IMR-90 (cell line): ENCODE measurements around the gene DUT. TPM values are rescaled to one million over a fixed set of nuclear protein-coding genes. Genes with fewer than 3 reads are reported as not detected.

Experiments used
- ATAC-seq: fragments of 200-7000 bp; cut with Tn5 transposase; 2 replicates; pipeline ENCODE4 v1.9.1; 2020; ENCODE audit warnings: low read depth, mild to moderate bottlenecking, moderate library complexity
- BruUV-seq: library from RNA; stranded (reverse); fragments of 400-500 nt; replicated peaks from 2 replicates; lab custom pipeline; 2021; lab: Mats Ljungman, UMichigan
- CTCF ChIA-PET: fragments of 300-600 bp; formaldehyde crosslinking; extraction: SDS; loops from one replicate; lab custom pipeline; 2021; ENCODE audit warnings: antibody characterized with exemption; lab: Yijun Ruan, JAX
- POLR2A ChIA-PET: fragments of 300-600 bp; sonication (Branson Sonifier 250); formaldehyde crosslinking; loops from one replicate; lab custom pipeline; 2022; ENCODE audit warnings: antibody characterized with exemption; ENCODE audit not compliant: unreplicated experiment; lab: Charles Lee
- DNase-seq: peaks from one replicate; pipeline ENCODE4 v3.0.0; 2013
- H2AFZ ChIP-seq: replicated peaks from 2 replicates; pipeline ENCODE3; 2013; ENCODE audit warnings: low read length, mild to moderate bottlenecking; ENCODE audit not compliant: poor library complexity
- H2AK5ac ChIP-seq: 2 replicates; pipeline ENCODE4 v1.6.1; 2013; ENCODE audit warnings: low read depth, low read length, inconsistent platforms
- H2AK9ac ChIP-seq: replicated peaks from 2 replicates; pipeline ENCODE3; 2013; ENCODE audit warnings: mild to moderate bottlenecking, low read depth, low read length, moderate library complexity; ENCODE audit not compliant: poor library complexity
- H2BK120ac ChIP-seq: 2 replicates; pipeline ENCODE4 v1.6.1; 2013; ENCODE audit warnings: low read depth, low read length, inconsistent platforms
- H2BK15ac ChIP-seq: 3 replicates; pipeline ENCODE4 v1.6.1; 2013; ENCODE audit warnings: low read depth, low read length, inconsistent platforms
- H2BK20ac ChIP-seq: 2 replicates; pipeline ENCODE4 v1.6.1; 2013; ENCODE audit warnings: low read depth, mild to moderate bottlenecking, inconsistent platforms, low read length, moderate library complexity
- H2BK5ac ChIP-seq: 2 replicates; pipeline ENCODE4 v1.6.1; 2013; ENCODE audit warnings: mild to moderate bottlenecking, low read depth, low read length, inconsistent platforms; ENCODE audit not compliant: poor library complexity, severe bottlenecking
- H3K14ac ChIP-seq: replicated peaks from 2 replicates; pipeline ENCODE4 v1.6.1; 2013; ENCODE audit warnings: low read depth, low read length, inconsistent platforms
- H3K18ac ChIP-seq: 2 replicates; pipeline ENCODE4 v1.6.1; 2013; ENCODE audit warnings: low read depth, low read length, control low read depth
- H3K23ac ChIP-seq: 2 replicates; pipeline ENCODE4 v1.6.1; 2013; ENCODE audit warnings: low read depth, low read length, inconsistent platforms
- H3K27ac ChIP-seq: 2 replicates; pipeline ENCODE4 v1.5.1; 2013; ENCODE audit warnings: mild to moderate bottlenecking, control low read depth, low read length; ENCODE audit not compliant: insufficient read depth
- H3K27me3 ChIP-seq: 2 replicates; pipeline ENCODE4 v1.6.1; 2013; ENCODE audit warnings: low read length; ENCODE audit not compliant: control insufficient read depth, insufficient read depth
- H3K36me3 ChIP-seq: 2 replicates; pipeline ENCODE4 v1.6.1; 2013; ENCODE audit warnings: low read length, mixed read lengths; ENCODE audit not compliant: control insufficient read depth, insufficient read depth
- H3K4ac ChIP-seq: 2 replicates; pipeline ENCODE4 v1.6.1; 2013; ENCODE audit warnings: low read depth, low read length, inconsistent platforms
- H3K4me1 ChIP-seq: 2 replicates; pipeline ENCODE4 v1.6.1; 2013; ENCODE audit warnings: low read length, mixed read lengths; ENCODE audit not compliant: control insufficient read depth, insufficient read depth
- H3K4me2 ChIP-seq: 2 replicates; pipeline ENCODE4 v1.6.1; 2013; ENCODE audit warnings: low read depth, mild to moderate bottlenecking, control low read depth, low read length, moderate library complexity
- H3K4me3 ChIP-seq: 2 replicates; pipeline ENCODE4 v1.5.1; 2013; ENCODE audit warnings: low read depth, mild to moderate bottlenecking, control low read depth, low read length, moderate library complexity; ENCODE audit not compliant: insufficient read depth
- H3K56ac ChIP-seq: 2 replicates; pipeline ENCODE4 v1.6.1; 2013; ENCODE audit warnings: low read length, inconsistent platforms; ENCODE audit not compliant: insufficient read depth; ENCODE audit errors: extremely low read depth
- H3K79me1 ChIP-seq, 2 experiments: 2 replicates each; pipeline ENCODE4 v1.6.1; 2013; ENCODE audit warnings: low read length in 2 of 2, inconsistent platforms in 1 of 2, low read depth in 1 of 2
- H3K9ac ChIP-seq: 2 replicates; pipeline ENCODE4 v1.6.1; 2013; ENCODE audit warnings: low read depth, low read length, control low read depth
- H3K9me1 ChIP-seq: 2 replicates; pipeline ENCODE4 v1.6.1; 2013; ENCODE audit warnings: low read length, inconsistent platforms; ENCODE audit not compliant: insufficient read depth
- H3K9me3 ChIP-seq: 2 replicates; pipeline ENCODE4 v1.6.1; 2013; ENCODE audit warnings: low read length; ENCODE audit not compliant: control insufficient read depth, insufficient read depth
- H4K20me1 ChIP-seq: 2 replicates; pipeline ENCODE4 v1.6.1; 2013; ENCODE audit warnings: low read length, inconsistent platforms; ENCODE audit not compliant: insufficient read depth
- H4K5ac ChIP-seq: 2 replicates; pipeline ENCODE4 v1.6.1; 2013; ENCODE audit warnings: mild to moderate bottlenecking, low read depth, low read length, control low read depth
- H4K8ac ChIP-seq, 2 experiments: 2 replicates each; pipeline ENCODE4 v1.6.1; 2013; ENCODE audit warnings: low read depth in 2 of 2, low read length in 2 of 2, control low read depth in 1 of 2, inconsistent platforms in 1 of 2
- H4K91ac ChIP-seq: 2 replicates; pipeline ENCODE4 v1.6.1; 2013; ENCODE audit warnings: low read depth, low read length, inconsistent platforms; ENCODE audit not compliant: insufficient read depth
- BHLHE40 ChIP-seq: fragments of 150-350 bp; IDR thresholded peaks from 2 replicates; pipeline ENCODE4 v1.6.1; 2016; ENCODE audit warnings: mild to moderate bottlenecking, low read depth, low read length
- CEBPB ChIP-seq: IDR thresholded peaks from 2 replicates; pipeline ENCODE4 v1.6.1; 2012; ENCODE audit warnings: low read depth, low read length, improper control_type of control experiment
- CHD1 ChIP-seq: IDR thresholded peaks from 2 replicates; pipeline ENCODE4 v1.6.1; 2012; ENCODE audit warnings: low read depth, low read length, improper control_type of control experiment
- CTCF ChIP-seq: conservative IDR thresholded peaks from 2 replicates; pipeline ENCODE4 v1.5.1; 2012; ENCODE audit warnings: mild to moderate bottlenecking, low read depth, low read length, improper control_type of control experiment
- ELK1 ChIP-seq: fragments of 150-350 bp; IDR thresholded peaks from 2 replicates; pipeline ENCODE4 v1.6.1; 2016; ENCODE audit warnings: low read depth, mild to moderate bottlenecking, low read length, moderate library complexity, borderline replicate concordance
- FOS ChIP-seq: fragments of 150-350 bp; IDR thresholded peaks from 2 replicates; pipeline ENCODE4 v1.6.1; 2016; ENCODE audit warnings: low read depth, low read length
- MAFK ChIP-seq: IDR thresholded peaks from 2 replicates; pipeline ENCODE4 v1.6.1; 2012; ENCODE audit warnings: low read depth, low read length, improper control_type of control experiment
- MAZ ChIP-seq: IDR thresholded peaks from 2 replicates; pipeline ENCODE4 v1.6.1; 2012; ENCODE audit warnings: low read depth, mild to moderate bottlenecking, low read length, improper control_type of control experiment, moderate library complexity, borderline replicate concordance
- MXI1 ChIP-seq: IDR thresholded peaks from 2 replicates; pipeline ENCODE4 v1.6.1; 2012; ENCODE audit warnings: low read depth, mild to moderate bottlenecking, low read length, moderate library complexity, borderline replicate concordance
- NFE2L2 ChIP-seq: fragments of 150-350 bp; IDR thresholded peaks from 2 replicates; pipeline ENCODE4 v1.6.1; 2016; ENCODE audit warnings: low read depth, mild to moderate bottlenecking, low read length
- POLR2A ChIP-seq: IDR thresholded peaks from 2 replicates; pipeline ENCODE4 v1.6.1; 2012; ENCODE audit warnings: mild to moderate bottlenecking, low read depth, low read length
- RAD21 ChIP-seq: IDR thresholded peaks from 2 replicates; pipeline ENCODE4 v1.6.1; 2012; ENCODE audit warnings: low read length, improper control_type of control experiment
- RCOR1 ChIP-seq: IDR thresholded peaks from 2 replicates; pipeline ENCODE4 v1.6.1; 2012; ENCODE audit warnings: mild to moderate bottlenecking, low read length, improper control_type of control experiment; ENCODE audit not compliant: insufficient replicate concordance
- RFX5 ChIP-seq: IDR thresholded peaks from 2 replicates; pipeline ENCODE4 v1.8.0; 2012; ENCODE audit warnings: low read depth, mild to moderate bottlenecking, low read length, moderate library complexity
- SMC3 ChIP-seq: fragments of 150-350 bp; IDR thresholded peaks from 2 replicates; pipeline ENCODE4 v1.6.1; 2016; ENCODE audit warnings: low read depth, mild to moderate bottlenecking, antibody characterized with exemption, low read length, moderate library complexity
- WGBS, 2 experiments: methylation state at CpG; one replicate each; pipeline versions ENCODE4 v1.1.5 to v1.1.7; 2013; ENCODE audit warnings: missing lambda C conversion rate in 2 of 2; ENCODE audit not compliant: insufficient read length in 1 of 2; ENCODE audit errors: extremely low coverage in 2 of 2; 5-methylcytosine and 5-hydroxymethylcytosine counted together
- dilution Hi-C: fragments of 300-500 bp; cut with HindIII; formaldehyde crosslinking; loops from one replicate; pipeline ENCODE4 v1.14.3; 2018; ENCODE audit warnings: low sequenced_read_pairs; ENCODE audit not compliant: unreplicated experiment
- in situ Hi-C: fragments of 300-500 bp; cut with MboI; formaldehyde crosslinking; loops from 3 replicates; pipeline ENCODE4 v1.14.3; 2019; ENCODE audit warnings: low sequenced_read_pairs, inconsistent platforms, mixed read lengths
- intact Hi-C: fragments of 100-400 bp; cut with micrococcal nuclease; formaldehyde crosslinking; loops from 2 replicates; pipeline ENCODE4 v1.10.0; 2022
- polyA plus RNA-seq, 3 experiments: library from polyadenylated mRNA; depleted of rRNA; stranded (reverse); fragments of >200 nt; gene quantifications; 2 replicates each; pipeline ENCODE4 v1.2.3, GENCODE V29; 2012; ENCODE audit warnings: low replicate concordance in 1 of 3
- total RNA-seq: library from RNA; depleted of rRNA; stranded (reverse); fragments of >200 nt; gene quantifications from 2 replicates; pipeline ENCODE4 v1.2.3, GENCODE V29; 2012
- TF ChIP-seq, protein P1 (sequence below): fragments of 150-350 bp; IDR thresholded peaks from 2 replicates; pipeline ENCODE4 v1.6.1; 2017; ENCODE audit warnings: mild to moderate bottlenecking, antibody characterized with exemption, low read length, low read depth

DUT gene
- total and polyA plus RNA-seq, 2 of the 4 experiments (the other 2 are of a cell fraction) = 18.8 to 36.4 TPM

DNA sequence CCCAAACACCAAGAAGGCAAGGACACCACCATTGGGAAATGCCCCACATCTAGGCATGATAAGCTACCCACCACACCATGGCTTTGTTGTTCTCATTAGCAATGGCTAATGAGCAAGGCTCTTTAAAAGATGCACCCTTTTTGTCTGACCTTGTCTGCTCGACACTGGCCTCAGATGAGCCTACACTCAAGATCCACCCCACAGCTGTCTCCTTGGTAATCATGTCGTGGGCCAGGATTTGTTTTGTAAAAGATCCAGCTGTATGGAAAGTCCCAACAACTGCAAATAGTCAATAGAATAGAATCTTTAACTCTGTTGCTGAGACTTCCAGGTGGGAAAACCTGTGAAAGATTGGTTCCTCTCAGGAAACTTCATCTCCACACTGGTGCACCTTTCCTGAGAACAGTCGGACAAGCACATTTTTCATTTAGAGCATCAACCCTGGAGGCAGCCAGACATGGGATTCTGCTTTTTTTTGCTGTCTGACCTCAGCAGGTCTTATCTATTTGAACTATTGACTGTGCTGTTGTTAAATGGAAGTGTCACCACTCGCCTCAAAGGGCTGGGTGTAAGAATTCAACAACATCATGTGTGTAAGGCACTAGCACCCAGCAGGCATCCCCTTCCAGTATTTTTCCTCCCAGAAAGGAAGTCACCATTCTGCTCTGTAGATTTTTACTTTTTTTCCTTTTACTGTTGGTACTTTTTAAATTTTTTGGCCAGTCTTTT is 35.5 kb downstream of the DUT start:
- ATAC-seq = no peak
- in situ Hi-C loops = loop anchor here (10.0 to 25.0 kb wide), 2 partner anchors 596 to 1778 kb away; partner anchors contain the start of gene SHC4

More for the DNA sequence above, 35.5 kb downstream of the DUT start:
- no peak for TF ChIP-seq MAZ
- no peak for TF ChIP-seq FOS
- no peak for TF ChIP-seq RCOR1
- TF ChIP-seq CTCF = no peak
- TF ChIP-seq, protein P1, sequence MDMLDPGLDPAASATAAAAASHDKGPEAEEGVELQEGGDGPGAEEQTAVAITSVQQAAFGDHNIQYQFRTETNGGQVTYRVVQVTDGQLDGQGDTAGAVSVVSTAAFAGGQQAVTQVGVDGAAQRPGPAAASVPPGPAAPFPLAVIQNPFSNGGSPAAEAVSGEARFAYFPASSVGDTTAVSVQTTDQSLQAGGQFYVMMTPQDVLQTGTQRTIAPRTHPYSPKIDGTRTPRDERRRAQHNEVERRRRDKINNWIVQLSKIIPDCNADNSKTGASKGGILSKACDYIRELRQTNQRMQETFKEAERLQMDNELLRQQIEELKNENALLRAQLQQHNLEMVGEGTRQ = no peak
- no peak for TF ChIP-seq RFX5
- TF ChIP-seq NFE2L2 = no peak
- no peak for TF ChIP-seq ELK1
- no peak for TF ChIP-seq RAD21
- TF ChIP-seq POLR2A = no peak
- no peak for TF ChIP-seq CEBPB
- no peak for TF ChIP-seq SMC3
- no peak for TF ChIP-seq CHD1
- TF ChIP-seq BHLHE40 = no peak
- TF ChIP-seq MXI1 = no peak
- no peak for TF ChIP-seq MAFK
- Histone ChIP-seq H2AFZ (no peak overlapping the region), H3K9ac (no peak overlapping the region), H3K56ac (no peak overlapping the region), H3K27me3 (no peaks in the 10 kb centered on the region), H3K36me3 (no peaks in the 10 kb centered on the region), H2AK5ac (no peak overlapping the region), H3K4ac (no peak overlapping the region), H3K23ac (no peak overlapping the region), H2BK5ac (no peak overlapping the region), H3K18ac (no peak overlapping the region), H4K8ac (no peak overlapping the region), H4K20me1 (no peaks in the 10 kb centered on the region), H3K4me2 (no peak overlapping the region), H2BK120ac (no peak overlapping the region), H3K9me3 (no peaks in the 10 kb centered on the region; the same call in 1 of the 2 replicates), H3K27ac (no peak overlapping the region), H4K91ac (no peak overlapping the region), H4K5ac (no peak overlapping the region), H2BK15ac (no peak overlapping the region), H2AK9ac (no peak overlapping the region), H3K14ac (no peak overlapping the region), H2BK20ac (no peak overlapping the region), H3K4me1 (no peaks in the 10 kb centered on the region), H3K79me1 (no peaks in the 10 kb centered on the region), H3K4me3 (no peak overlapping the region), H3K9me1 (no peaks in the 10 kb centered on the region)
- no CpG with 5 or more reads among the region's 4 CpGs for WGBS, 2 experiments
- POLR2A ChIA-PET = no interaction called here
- intact Hi-C loops (no loop called here), dilution Hi-C loops (no loop called here)
- DNase-seq = no peak
- CTCF ChIA-PET = no interaction called here
- no TSS peak for BruUV-seq
